ENCODE results near the gene CISD3.

CISD3 gene

DNA sequence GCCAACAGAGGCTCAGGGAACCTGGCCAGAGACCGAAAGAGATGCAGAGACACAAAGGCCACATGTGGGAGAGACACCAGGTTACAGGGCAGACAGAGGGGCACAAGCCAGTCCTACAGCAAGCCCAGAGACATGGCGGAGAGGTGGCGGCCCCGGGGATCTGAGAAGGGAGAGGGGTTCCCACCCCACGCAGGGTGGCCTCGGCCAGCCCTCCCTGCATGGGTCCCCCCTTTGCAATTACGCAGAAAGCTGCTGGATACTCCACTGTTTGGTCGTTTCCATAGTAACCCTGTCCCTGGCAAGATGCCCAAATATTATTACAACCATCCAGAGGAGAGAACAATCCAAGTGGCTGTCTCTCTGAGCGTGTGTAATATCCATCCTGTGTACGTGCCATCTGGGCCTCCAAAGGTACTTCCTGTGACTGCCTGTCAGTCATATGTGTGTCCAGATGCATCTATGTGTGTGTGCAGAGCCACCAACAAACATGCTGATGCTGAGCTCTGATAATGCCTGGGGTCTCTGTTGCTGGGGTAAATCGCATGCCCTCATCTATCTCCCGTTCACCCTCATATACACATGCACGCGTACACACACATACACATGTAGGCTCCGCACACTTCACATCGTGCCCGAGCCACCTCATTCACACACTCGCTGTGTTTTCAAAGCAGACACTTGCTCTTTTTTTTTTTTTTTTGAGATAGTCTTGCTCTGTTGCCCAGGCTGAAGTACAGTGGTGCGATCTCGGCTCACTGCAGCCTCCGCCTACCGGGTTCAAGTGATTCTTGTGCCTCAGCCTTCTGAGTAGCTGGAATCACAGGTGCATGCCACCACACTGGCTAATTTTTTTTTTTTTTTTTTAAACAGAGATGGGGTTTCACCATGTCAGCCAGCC is 12.5 kb downstream of the CISD3 start:
- DNase-seq, result no peak

DNA sequence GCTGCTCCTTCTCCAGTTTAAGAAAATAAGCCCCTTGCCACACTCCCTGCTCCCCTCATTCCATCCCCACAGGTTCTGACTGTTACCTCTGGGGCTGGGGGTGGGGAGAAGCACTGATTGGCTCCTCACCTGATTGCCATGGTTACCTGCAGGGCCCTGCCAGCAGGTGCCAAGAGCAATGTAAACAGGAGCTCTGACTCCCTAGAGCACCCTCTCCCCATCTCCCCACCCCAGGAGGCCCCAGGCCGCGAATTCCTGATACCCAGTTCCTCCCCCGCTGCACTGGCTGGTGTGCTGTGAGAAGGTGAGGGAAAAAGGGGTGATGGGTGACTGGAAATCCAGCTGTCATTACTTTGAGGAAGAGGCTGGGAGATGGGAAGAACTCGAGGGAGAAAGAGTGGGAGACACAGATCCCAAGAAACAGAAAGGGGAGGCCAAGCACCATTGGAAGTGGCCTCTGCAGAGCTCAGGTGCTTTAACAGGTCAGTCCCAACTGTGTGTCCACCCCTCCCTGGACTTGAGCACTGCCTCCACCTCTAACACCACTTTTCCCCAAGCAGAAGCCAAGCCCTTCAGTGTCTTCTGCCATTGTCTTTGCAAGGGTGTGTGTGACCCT is 13.5 kb downstream of the CISD3 start:
- no peak for DNase-seq

DNA sequence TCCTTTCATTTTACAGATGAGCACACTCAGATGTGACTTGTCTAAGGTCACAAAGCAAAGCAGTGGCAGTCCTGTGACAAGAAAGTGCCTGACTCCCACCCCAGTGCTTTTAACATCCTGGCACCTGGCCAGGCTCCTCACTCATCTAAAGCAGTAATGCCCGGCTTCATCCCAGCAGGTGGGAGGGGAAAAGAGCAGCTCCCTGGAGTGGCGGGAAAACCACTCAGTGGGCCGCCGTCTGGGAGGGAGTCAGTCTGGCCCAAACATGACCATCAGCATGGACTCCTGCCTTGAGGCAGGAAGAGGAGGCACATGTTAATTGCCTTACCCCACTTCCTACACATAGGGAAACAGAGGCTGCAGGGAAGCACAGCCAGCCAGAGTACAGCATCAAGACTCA is 15.4 kb downstream of the CISD3 start:
- no peak for DNase-seq

- no peak for DNase-seq
These were observed 16.1 kb downstream of the CISD3 start for GRCh38 chr17:38746004-38746848.

DNA sequence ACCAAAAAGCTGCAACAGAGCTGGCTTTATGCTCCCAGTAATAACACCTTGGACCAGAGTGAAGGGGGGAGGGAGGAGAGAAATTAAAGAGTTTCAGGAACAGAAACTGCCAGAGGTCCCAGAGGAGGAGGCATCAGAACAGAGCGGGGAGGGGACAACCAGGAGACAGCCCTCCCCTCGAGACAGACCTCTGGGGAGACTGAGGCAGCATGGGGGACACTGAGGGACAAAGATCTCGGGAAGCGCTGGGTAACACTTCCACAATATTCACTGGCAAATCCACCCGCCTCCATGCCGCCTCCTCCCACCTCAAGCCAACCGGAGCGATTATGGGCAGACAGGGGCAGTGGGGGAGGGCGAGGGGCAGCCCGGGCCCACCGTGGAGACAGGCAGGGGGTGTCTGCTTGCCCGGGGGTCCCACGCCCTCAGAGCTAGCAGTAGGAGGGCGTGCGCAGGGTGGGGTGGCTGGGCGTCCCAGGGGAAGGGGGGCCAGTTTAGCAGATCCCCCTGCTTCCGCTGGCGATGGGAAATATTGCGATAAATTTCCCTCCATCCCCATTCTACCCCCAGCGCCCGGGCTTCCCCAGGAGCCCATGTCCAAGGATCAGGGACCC is 16.8 kb downstream of the CISD3 start:
- DNase-seq, result no peak

GRCh38 chr17:38747463-38748148 is 17.5 kb downstream of the CISD3 start:
- DNase-seq, result peak; percentile 77

DNA sequence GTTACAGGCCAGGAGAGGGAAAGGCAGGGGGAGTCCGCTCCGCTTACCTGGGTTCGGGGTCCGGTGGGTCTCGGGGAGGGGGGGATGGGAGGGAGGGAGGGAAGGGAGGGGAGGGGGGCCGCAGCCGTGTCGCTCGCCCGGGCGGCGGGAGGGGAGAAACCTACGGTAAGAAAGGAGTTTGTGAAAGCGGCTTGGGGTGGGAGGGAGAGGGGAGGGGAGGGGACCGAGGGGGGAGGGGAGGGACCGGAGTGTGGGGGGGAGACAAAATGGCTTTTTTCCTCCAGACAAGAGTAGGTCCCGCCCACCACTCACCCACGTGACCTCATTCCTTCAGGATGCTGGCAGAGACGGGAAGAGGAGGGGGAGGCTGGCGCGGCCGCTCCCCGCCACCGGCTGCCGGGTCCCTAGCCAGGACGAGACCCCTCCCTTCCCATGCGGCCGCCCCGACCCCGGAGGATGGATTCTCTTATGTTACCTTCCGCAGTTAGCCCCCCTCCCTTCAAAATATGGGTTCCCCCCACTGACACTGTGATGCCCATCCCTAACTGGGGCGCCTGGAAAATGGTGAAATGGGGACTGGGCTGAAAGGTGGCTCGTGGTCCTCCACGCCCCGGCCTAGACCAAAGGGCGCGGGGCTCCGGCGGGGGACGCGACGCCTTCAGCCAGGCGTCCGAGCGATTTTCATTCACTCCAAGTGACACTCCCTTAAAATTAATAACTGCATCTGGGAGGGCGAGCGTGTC is 18.2 kb downstream of the CISD3 start, which contains the start of gene PCGF2:
Gene PCGF2 (minus strand): TSS at position 188 of the 743 bp plus-strand sequence. CDS start 7,934 bp downstream, outside the sequence.
- DNase-seq, result peak; percentile 81

- no peak for DNase-seq
These were observed 18.7 kb downstream of the CISD3 start for GRCh38 chr17:38748892-38749222.

DNA sequence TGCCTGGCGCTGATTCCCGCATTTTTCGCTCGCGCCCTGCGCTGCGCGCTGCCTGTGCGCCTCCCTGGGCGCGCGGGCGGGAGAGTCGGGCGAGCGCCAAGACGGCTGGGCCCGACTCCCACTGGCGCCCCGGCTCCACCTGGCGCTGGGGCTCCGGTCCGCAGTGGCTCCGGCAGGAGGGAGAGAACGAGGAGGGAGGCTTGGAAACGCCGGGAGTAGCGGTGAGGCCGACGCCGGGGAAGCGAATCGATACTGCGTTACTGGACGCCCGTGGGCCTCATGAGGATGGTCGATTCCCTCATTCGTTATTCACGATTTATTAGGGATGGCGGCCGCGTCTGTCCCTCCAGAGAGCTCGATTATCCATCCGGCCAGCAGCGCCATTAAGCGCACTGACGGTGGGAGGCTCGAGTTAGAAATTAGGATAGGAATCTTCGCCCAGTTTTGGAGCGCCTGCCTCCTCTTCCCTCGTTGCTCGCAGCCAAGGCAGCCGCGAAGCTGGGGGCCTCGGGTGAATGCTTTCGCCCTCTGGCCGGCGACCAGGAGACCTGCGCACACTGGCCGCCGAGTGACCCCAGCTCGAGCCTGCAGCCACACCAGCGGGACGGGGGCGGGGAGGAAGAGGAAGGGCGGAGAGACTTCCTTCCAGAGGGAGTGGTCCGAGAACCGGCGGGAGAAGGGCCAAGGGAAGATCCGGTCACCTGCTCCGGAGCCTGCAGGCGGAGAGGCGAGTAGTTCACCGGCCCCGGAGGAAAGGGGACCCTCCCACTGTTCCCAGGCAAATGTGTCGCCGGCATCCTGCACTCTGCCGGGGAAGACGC is 19.3 kb downstream of the CISD3 start:
- peak; percentile 87 for DNase-seq

GRCh38 chr17:38750044-38750311 is 19.8 kb downstream of the CISD3 start:
- DNase-seq, result no peak

DNA sequence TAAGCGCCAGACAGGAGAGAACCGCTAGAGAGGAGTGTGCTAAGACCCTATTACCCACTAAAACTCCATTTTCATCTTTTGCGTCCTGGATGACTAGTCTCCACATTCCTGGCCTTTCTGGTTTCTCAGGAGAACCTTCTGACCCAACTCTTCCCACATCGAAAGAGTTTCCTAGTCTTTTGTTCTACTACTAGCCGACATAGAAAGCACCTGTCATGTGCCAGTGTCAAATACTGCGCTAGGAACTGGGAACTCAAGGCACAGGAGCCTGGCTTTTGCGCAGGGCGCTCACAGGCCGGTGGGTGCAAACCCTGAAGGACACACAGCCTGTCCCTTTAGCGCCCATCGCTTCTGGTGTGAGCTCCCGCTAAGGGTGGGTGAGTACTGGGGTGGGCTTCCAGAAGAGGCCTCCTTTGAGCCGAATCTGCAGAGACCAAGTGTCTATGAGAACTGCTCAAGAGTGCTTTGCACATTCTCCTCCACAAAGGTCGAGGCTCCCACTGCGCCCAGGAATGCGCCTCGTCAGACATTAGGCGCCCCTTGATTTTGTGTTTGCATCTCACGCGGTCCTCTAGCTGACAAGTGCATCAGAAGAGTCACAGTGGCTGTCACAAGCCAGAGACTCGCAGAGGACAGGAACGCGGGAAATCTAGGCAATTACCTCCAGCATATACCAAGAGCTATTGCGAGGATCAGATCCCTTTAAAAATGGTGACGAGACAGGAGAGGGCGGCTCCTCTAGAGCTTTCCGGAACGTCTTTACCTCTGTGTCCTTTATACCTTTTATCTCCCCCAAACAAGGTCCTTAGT is 20.4 kb downstream of the CISD3 start:
- no peak for DNase-seq

DNA sequence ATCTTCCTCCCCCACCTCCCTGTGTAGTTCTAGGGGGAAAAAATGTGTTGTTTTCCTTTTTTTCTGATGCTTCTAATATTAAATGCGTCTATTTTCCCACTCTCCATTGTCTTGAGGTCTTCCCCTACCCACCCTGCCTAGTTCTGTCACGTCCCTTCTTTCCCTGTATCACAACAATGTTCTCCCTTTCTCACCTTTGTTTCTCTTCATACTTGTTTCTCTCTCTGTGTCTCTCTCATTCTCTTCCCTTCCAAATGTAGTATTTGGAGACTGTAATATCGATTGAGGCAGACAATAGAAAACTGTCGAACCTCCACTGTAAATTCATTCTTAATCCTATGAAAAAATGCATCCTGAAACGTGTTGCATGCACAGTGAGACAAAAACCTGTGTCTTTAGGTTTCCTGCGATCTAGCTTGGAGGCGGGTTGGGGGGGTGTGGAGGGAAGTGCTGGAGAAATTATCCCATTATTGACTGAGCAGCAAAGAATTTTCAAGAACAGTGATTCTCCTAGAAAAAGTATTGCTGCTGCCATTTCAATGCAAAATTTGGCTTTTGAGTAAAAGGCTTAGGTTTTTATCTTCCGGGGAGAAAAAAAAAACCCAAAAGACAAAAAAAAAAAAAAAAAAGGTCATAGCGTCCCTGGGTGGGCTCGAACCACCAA is 21.1 kb downstream of the CISD3 start:
- peak; percentile 35 for DNase-seq

- DNase-seq, result peak; percentile 92
These were observed 21.7 kb downstream of the CISD3 start for GRCh38 chr17:38751808-38752307.

- no peak for DNase-seq
These were observed 22.3 kb downstream of the CISD3 start, which contains the start of gene PSMB3 for GRCh38 chr17:38752308-38753070. TSS of gene PSMB3 (plus strand) at chr17:38752741. CDS start at chr17:38752827, 86 bp downstream.

DNA sequence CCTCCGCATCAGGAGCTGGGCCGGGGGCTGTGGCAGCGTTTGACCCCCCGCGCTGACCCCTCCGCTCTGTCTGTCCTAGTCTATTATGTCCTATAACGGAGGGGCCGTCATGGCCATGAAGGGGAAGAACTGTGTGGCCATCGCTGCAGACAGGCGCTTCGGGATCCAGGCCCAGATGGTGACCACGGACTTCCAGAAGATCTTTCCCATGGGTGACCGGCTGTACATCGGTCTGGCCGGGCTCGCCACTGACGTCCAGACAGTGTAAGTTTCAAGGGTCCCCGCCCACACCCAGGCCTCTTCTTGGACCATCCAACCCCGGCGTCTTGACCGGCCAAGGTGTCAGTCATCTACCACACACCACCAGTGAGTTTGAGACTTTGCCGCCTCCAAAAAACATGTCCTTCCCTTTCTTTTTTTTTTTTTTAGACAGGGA is 22.9 kb downstream of the CISD3 start:
- no peak for DNase-seq

- no peak for DNase-seq
These were observed 31.5 kb downstream of the CISD3 start for GRCh38 chr17:38761612-38762011.

GRCh38 chr17:38762231-38762630 is 32.1 kb downstream of the CISD3 start:
- no peak for DNase-seq

- DNase-seq, result no peak
These were observed 36.2 kb downstream of the CISD3 start for GRCh38 chr17:38766341-38766740.

Data from right kidney (tissue), 1 donor.